Neural crest cell (in vitro differentiated cells): ENCODE data around the gene JAML. TPM values are rescaled to one million over a fixed set of nuclear protein-coding genes. Genes with fewer than 3 reads are reported as not detected.

Experiments used
- DNase-seq: peaks from one replicate; pipeline ENCODE4 v3.0.0; 2021; ENCODE audit warnings: low read depth, mixed read lengths, low spot score
- H3K27ac Mint-ChIP-seq: one replicate; pipeline ENCODE4 v1.8.0; 2021; ENCODE audit warnings: mild to moderate bottlenecking, mixed read lengths; ENCODE audit not compliant: unreplicated experiment
- H3K27me3 Mint-ChIP-seq: 2 replicates; pipeline ENCODE4 v1.8.0; 2021; ENCODE audit warnings: low read depth, mild to moderate bottlenecking, mixed read lengths
- H3K36me3 Mint-ChIP-seq: 2 replicates; pipeline ENCODE4 v1.8.0; 2021; ENCODE audit warnings: low read depth, mild to moderate bottlenecking, mixed read lengths
- H3K4me1 Mint-ChIP-seq: 2 replicates; pipeline ENCODE4 v1.8.0; 2021; ENCODE audit warnings: mixed read lengths
- H3K4me3 Mint-ChIP-seq: one replicate; pipeline ENCODE4 v1.8.0; 2021; ENCODE audit warnings: mild to moderate bottlenecking, mixed read lengths
- H3K9me3 Mint-ChIP-seq: 2 replicates; pipeline ENCODE4 v1.8.0; 2021; ENCODE audit warnings: mixed read lengths
- total RNA-seq: library from RNA; stranded (reverse); gene quantifications from 2 replicates; pipeline ENCODE4 v1.2.1, GENCODE V29; 2021
- TF ChIP-seq, protein P1 (sequence below): fragments of 200-600 bp; sonication (generic); conservative IDR thresholded peaks from 2 replicates; pipeline ENCODE4 v1.5.0; 2021; ENCODE audit warnings: antibody characterized with exemption, mild to moderate bottlenecking

Gene JAML
- total RNA-seq, 1 donor from 2014 or later: not detected

DNA sequence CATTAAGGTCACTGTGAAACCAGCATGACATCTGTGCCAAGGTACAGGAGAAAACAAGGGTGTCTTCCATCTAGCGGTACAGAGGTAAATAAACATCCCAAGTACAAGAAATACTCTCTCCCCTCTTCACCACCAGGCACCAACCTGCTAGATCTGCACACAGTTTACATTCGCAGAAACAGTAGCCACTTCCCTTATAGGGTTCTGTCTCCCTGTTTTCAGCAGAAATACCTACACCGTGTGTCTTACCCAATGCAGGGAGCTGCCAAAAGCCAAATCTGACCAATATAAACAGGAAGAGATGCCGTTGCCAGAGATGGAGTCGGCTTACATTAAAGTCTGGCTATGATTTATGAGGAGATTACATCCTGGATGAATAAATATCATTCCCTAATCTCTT, 73.4 kb downstream of the JAML start:
- DNase-seq: no peak
- Mint-ChIP-seq H3K9me3 (no peaks in the 10 kb centered on the region), H3K27me3 (peaks cover 99% of the 10 kb centered on the region), H3K36me3 (no peaks in the 10 kb centered on the region), H3K27ac (no peak overlapping the region), H3K4me1 (peaks cover 10% of the 10 kb centered on the region), H3K4me3 (peak overlapping the region; percentile 61)
- TF ChIP-seq, protein P1, sequence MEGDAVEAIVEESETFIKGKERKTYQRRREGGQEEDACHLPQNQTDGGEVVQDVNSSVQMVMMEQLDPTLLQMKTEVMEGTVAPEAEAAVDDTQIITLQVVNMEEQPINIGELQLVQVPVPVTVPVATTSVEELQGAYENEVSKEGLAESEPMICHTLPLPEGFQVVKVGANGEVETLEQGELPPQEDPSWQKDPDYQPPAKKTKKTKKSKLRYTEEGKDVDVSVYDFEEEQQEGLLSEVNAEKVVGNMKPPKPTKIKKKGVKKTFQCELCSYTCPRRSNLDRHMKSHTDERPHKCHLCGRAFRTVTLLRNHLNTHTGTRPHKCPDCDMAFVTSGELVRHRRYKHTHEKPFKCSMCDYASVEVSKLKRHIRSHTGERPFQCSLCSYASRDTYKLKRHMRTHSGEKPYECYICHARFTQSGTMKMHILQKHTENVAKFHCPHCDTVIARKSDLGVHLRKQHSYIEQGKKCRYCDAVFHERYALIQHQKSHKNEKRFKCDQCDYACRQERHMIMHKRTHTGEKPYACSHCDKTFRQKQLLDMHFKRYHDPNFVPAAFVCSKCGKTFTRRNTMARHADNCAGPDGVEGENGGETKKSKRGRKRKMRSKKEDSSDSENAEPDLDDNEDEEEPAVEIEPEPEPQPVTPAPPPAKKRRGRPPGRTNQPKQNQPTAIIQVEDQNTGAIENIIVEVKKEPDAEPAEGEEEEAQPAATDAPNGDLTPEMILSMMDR: no peak

DNA sequence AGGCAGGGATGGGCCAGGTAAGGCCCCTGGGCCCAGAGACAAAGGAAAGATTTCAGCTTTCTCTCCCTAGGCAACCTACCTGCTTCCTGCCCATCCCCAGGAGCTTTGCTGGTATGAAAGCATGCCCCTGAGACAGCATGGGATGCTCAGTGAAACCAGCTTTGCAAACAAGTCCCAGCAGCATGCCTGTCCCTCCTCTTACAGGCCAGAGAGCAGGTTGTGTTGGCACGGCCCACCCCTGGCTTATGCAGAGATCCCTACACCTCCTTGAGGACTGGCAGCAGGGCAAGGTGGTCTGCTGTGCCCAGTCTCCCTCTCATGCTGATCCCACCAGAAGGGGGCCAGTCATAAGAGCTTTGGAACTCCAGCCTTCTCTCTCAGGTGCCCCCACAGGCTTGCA, 75.3 kb downstream of the JAML start:
- Mint-ChIP-seq H3K36me3 (no peaks in the 10 kb centered on the region), H3K9me3 (no peaks in the 10 kb centered on the region), H3K4me3 (no peak overlapping the region), H3K27me3 (peaks cover 95% of the 10 kb centered on the region), H3K4me1 (peaks cover 10% of the 10 kb centered on the region), H3K27ac (no peak overlapping the region)
- TF ChIP-seq, protein P1: no peak
- DNase-seq: no peak

DNA sequence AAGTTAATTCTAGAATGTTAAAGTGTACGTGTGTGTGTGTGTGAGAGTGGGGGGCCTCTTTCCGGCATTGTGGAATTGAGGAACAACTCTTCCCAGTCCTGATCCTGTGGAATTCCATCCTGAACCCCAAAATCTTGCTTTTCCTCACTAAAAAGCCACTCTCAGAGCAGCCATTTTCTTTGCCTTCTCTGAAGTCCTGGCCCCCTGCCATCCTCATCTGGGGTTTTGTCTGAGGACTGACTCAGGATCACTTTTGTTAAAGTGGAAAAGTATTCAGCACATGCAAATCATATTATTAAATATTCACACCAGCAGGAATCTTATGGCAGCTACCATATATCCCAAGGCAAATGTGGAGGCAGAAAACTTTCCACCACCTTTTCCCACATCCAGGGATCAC, 76.0 kb downstream of the JAML start:
- TF ChIP-seq, protein P1: no peak
- H3K9me3 Mint-ChIP-seq: no peaks in the 10 kb centered on the region
- no peak overlapping the region for H3K27ac Mint-ChIP-seq
- peaks cover 8% of the 10 kb centered on the region for H3K4me1 Mint-ChIP-seq
- peaks cover 95% of the 10 kb centered on the region for H3K27me3 Mint-ChIP-seq
- no peak for DNase-seq
- H3K36me3 Mint-ChIP-seq: no peaks in the 10 kb centered on the region
- no peak overlapping the region for H3K4me3 Mint-ChIP-seq

DNA sequence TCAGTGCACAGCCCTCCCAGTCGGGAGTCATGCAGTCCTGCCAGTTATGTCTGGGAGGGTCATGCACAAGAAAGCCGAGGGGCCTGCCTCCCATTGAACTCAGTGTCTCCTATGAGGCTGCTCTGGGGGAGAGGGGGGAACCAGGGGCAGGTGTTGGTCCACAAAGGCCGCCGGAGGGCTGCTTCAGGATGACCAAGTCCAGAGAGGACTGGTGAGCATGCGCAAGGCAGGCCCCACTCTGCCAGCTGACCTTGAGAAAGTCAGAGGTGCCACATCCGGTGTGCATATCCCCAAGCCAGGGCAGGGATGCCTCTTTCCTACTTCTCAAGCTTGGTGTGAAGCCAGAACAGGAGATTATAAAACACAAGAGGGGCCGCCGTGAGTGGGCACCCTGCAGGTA, 76.6 kb downstream of the JAML start:
- H3K27ac Mint-ChIP-seq: no peak overlapping the region
- H3K4me1 Mint-ChIP-seq: peaks cover 5% of the 10 kb centered on the region
- no peaks in the 10 kb centered on the region for H3K9me3 Mint-ChIP-seq
- no peaks in the 10 kb centered on the region for H3K36me3 Mint-ChIP-seq
- TF ChIP-seq, protein P1: no peak
- peak overlapping the region; percentile 72 for H3K4me3 Mint-ChIP-seq
- no peak for DNase-seq
- H3K27me3 Mint-ChIP-seq: peaks cover 95% of the 10 kb centered on the region

DNA sequence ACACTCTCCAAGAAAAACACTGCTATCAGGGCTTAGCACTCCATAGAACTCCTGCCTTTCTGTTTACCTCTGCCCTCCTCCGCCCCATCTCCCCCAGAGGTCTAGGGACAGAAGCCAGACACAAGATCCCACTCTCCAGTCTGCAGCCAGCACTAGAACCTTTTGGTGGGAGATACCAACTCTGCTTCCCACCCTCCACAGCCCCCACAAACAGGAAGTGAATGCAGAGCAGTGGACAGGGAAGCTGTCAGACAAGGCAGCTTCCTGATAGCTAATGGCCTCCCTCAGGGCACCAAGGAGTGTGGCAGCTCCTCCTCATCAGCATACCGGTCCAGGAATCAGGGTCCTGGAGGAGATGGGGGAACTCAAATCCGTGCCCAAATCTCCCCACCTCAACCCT, 77.3 kb downstream of the JAML start:
- Mint-ChIP-seq H3K27ac (no peak overlapping the region), H3K36me3 (no peaks in the 10 kb centered on the region), H3K4me3 (peak overlapping the region; percentile 72), H3K27me3 (peaks cover 96% of the 10 kb centered on the region), H3K4me1 (peaks cover 5% of the 10 kb centered on the region), H3K9me3 (no peaks in the 10 kb centered on the region)
- DNase-seq: no peak
- TF ChIP-seq, protein P1: no peak

DNA sequence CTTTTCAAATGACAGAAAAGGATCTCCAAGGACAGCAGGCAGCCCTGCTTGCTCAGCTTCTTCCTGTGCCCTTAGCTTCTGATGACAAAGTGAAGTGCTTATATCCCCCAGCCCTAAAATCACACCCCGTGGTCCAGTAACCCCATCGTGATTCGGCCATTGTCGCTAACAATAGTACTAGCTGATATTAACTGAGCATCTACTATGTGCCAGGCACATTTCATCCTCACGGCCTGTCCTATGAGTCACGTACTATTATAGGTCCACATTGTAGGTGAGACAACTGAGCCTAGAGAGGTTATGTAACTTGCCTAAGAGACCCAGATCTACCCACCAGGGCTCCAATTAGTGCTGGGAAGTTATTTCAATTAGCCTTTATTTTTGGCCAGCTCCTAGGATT, 78.3 kb downstream of the JAML start:
- peaks cover 96% of the 10 kb centered on the region for H3K27me3 Mint-ChIP-seq
- TF ChIP-seq, protein P1: no peak
- H3K36me3 Mint-ChIP-seq: no peaks in the 10 kb centered on the region
- peak overlapping the region; percentile 81 for H3K4me3 Mint-ChIP-seq
- no peaks in the 10 kb centered on the region for H3K9me3 Mint-ChIP-seq
- DNase-seq: no peak
- H3K27ac Mint-ChIP-seq: no peak overlapping the region
- peaks cover 5% of the 10 kb centered on the region for H3K4me1 Mint-ChIP-seq
